ENCODE data around the gene IGSF6. TPM values are rescaled to one million over a fixed set of nuclear protein-coding genes. Genes with fewer than 3 reads are reported as not detected.

IGSF6 gene
- total and polyA plus RNA-seq, 2 donors (not counting 1 experiment from before 2014, with no cell fraction given) = 0.33 to 1.3 TPM

- Histone ChIP-seq H2AFZ (ENCODE audit: insufficient read depth, low read depth, low read length, poor library complexity, severe bottlenecking) (no peak overlapping the region), H3K27me3 (replicated peaks in 1 of 4; ENCODE audit: control extremely low read depth in 1 of 4, control insufficient read depth in 3 of 4, insufficient read depth in 4 of 4, low read length in 3 of 4) (peaks cover 0 to 9% (median 3%) of the 10 kb centered on the region in 4 experiments), H3K4me1 (ENCODE audit: control insufficient read depth in 2 of 2, insufficient read depth in 2 of 2, low read length in 2 of 2) (peaks cover 5 to 9% of the 10 kb centered on the region in 2 donors), H3K9me3 (ENCODE audit: control extremely low read depth in 1 of 3, control insufficient read depth in 2 of 3, insufficient read depth in 1 of 3, low read length in 2 of 3) (no peaks in the 10 kb centered on the region), H4K20me1 (ENCODE audit: control insufficient read depth, insufficient read depth, low read length, poor library complexity, severe bottlenecking) (no peaks in the 10 kb centered on the region), H3K27ac (ENCODE audit: low read length in 2 of 2) (no peak overlapping the region), H3K4me3 (ENCODE audit: control extremely low read depth in 1 of 5, extremely low read depth in 1 of 5, insufficient read depth in 1 of 5, low read depth in 2 of 5, low read length in 4 of 5) (no peak overlapping the region), H3K36me3 (replicated peaks in 1 of 2; ENCODE audit: control extremely low read depth in 1 of 2, control insufficient read depth in 1 of 2, extremely low read depth in 1 of 2, insufficient read depth in 2 of 2, low read length in 1 of 2) (no peaks in the 10 kb centered on the region), H3K4me2 (replicated peaks; ENCODE audit: low read depth, low read length, poor library complexity, severe bottlenecking) (no peak overlapping the region), H3K79me2 (ENCODE audit: control insufficient read depth, insufficient read depth, low read length) (no peaks in the 10 kb centered on the region), H3K9ac (ENCODE audit: low read length) (no peak overlapping the region)
- Mint-ChIP-seq H3K27ac (no peak overlapping the region), H3K4me1 (peaks cover 14% of the 10 kb centered on the region), H3K9me3 (ENCODE audit: insufficient read depth) (no peaks in the 10 kb centered on the region), H3K27me3 (peaks cover 3% of the 10 kb centered on the region), H3K4me3 (no peak overlapping the region)
- 83% methylated on average over 3 of the region's 3 CpGs for WGBS (ENCODE audit: insufficient coverage)
- CTCF ChIA-PET = interaction anchor here (1.1 to 2.9 kb wide), 3 partner anchors 10 to 40 kb away, joined by 3 to 14 read pairs (median 9); no protein-coding TSS in a partner anchor
- intact Hi-C loops (cut with micrococcal nuclease) = no loop called here
- no peak for TF ChIP-seq EZH2 (IDR thresholded peaks at IDR 0.05; ENCODE audit: borderline replicate concordance, insufficient read depth, low read depth, low read length, poor library complexity, severe bottlenecking)
- no peak for TF ChIP-seq CTCF (IDR thresholded peaks at IDR 0.05)
- ATAC-seq (ENCODE audit: low read depth) (no peak), DNase-seq (no peak)
- POLR2A ChIA-PET = no interaction called here
Observed at GRCh38 chr16:21667575-21667974, 15.2 kb upstream of the IGSF6 start.

GRCh38 chr16:21666772-21667171, 14.4 kb upstream of the IGSF6 start:
- Mint-ChIP-seq H3K27me3 (peaks cover 3% of the 10 kb centered on the region), H3K9me3 (ENCODE audit: insufficient read depth) (no peaks in the 10 kb centered on the region), H3K27ac (no peak overlapping the region), H3K4me3 (no peak overlapping the region), H3K4me1 (peaks cover 15% of the 10 kb centered on the region)
- Histone ChIP-seq H4K20me1 (ENCODE audit: control insufficient read depth, insufficient read depth, low read length, poor library complexity, severe bottlenecking) (no peaks in the 10 kb centered on the region), H3K9me3 (ENCODE audit: control extremely low read depth in 1 of 3, control insufficient read depth in 2 of 3, insufficient read depth in 1 of 3, low read length in 2 of 3) (no peaks in the 10 kb centered on the region), H2AFZ (ENCODE audit: insufficient read depth, low read depth, low read length, poor library complexity, severe bottlenecking) (no peak overlapping the region), H3K27ac (ENCODE audit: low read length in 2 of 2) (no peak overlapping the region), H3K79me2 (ENCODE audit: control insufficient read depth, insufficient read depth, low read length) (no peaks in the 10 kb centered on the region), H3K9ac (ENCODE audit: low read length) (no peak overlapping the region), H3K4me2 (replicated peaks; ENCODE audit: low read depth, low read length, poor library complexity, severe bottlenecking) (no peak overlapping the region), H3K36me3 (replicated peaks in 1 of 2; ENCODE audit: control extremely low read depth in 1 of 2, control insufficient read depth in 1 of 2, extremely low read depth in 1 of 2, insufficient read depth in 2 of 2, low read length in 1 of 2) (no peaks in the 10 kb centered on the region), H3K27me3 (replicated peaks in 1 of 4; ENCODE audit: control extremely low read depth in 1 of 4, control insufficient read depth in 3 of 4, insufficient read depth in 4 of 4, low read length in 3 of 4) (peaks cover 0 to 9% (median 3%) of the 10 kb centered on the region in 4 experiments), H3K4me1 (ENCODE audit: control insufficient read depth in 2 of 2, insufficient read depth in 2 of 2, low read length in 2 of 2) (peaks cover 8 to 17% of the 10 kb centered on the region in 2 donors), H3K4me3 (ENCODE audit: control extremely low read depth in 1 of 5, extremely low read depth in 1 of 5, insufficient read depth in 1 of 5, low read depth in 2 of 5, low read length in 4 of 5) (no peak overlapping the region)
- CTCF ChIA-PET = interaction anchor here (0.6 to 2.9 kb wide), 5 partner anchors 10 to 1671 kb away, joined by 3 to 14 read pairs (median 6); no protein-coding TSS in a partner anchor
- DNase-seq (no peak), ATAC-seq (ENCODE audit: low read depth) (no peak)
- TF ChIP-seq EZH2 (IDR thresholded peaks at IDR 0.05; ENCODE audit: borderline replicate concordance, insufficient read depth, low read depth, low read length, poor library complexity, severe bottlenecking) (no peak), CTCF (IDR thresholded peaks at IDR 0.05) (no peak)
- intact Hi-C loops (cut with micrococcal nuclease) = no loop called here
- 86% methylated on average over 3 of the region's 3 CpGs for WGBS (ENCODE audit: insufficient coverage)
- POLR2A ChIA-PET = interaction anchor here (0.6 kb wide), 1 partner anchor 20 kb away, joined by 3 read pairs; no protein-coding TSS in a partner anchor

Data from B cell (primary cell).